Glomerular visceral epithelial cell (primary cell): ENCODE data around the gene CHPF2.
A peak's percentile ranks its signal among the peaks of the same experiment; 100 is the strongest.

Experiments used
- DNase-seq: peaks from one replicate; pipeline ENCODE4 v3.0.0-alpha.2; 2016; ENCODE audit errors: extremely low spot score

Gene CHPF2, protein sequence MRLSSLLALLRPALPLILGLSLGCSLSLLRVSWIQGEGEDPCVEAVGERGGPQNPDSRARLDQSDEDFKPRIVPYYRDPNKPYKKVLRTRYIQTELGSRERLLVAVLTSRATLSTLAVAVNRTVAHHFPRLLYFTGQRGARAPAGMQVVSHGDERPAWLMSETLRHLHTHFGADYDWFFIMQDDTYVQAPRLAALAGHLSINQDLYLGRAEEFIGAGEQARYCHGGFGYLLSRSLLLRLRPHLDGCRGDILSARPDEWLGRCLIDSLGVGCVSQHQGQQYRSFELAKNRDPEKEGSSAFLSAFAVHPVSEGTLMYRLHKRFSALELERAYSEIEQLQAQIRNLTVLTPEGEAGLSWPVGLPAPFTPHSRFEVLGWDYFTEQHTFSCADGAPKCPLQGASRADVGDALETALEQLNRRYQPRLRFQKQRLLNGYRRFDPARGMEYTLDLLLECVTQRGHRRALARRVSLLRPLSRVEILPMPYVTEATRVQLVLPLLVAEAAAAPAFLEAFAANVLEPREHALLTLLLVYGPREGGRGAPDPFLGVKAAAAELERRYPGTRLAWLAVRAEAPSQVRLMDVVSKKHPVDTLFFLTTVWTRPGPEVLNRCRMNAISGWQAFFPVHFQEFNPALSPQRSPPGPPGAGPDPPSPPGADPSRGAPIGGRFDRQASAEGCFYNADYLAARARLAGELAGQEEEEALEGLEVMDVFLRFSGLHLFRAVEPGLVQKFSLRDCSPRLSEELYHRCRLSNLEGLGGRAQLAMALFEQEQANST

GRCh38 chr7:151232091-151232916, at the start of gene CHPF2:
TSS of gene CHPF2 (plus strand) at chr7:151232483. CDS start at chr7:151234012, 1,529 bp downstream.
- peak; percentile 80 for DNase-seq

GRCh38 chr7:151185762-151186639, 46.3 kb upstream of the CHPF2 start:
- no peak for DNase-seq

DNA sequence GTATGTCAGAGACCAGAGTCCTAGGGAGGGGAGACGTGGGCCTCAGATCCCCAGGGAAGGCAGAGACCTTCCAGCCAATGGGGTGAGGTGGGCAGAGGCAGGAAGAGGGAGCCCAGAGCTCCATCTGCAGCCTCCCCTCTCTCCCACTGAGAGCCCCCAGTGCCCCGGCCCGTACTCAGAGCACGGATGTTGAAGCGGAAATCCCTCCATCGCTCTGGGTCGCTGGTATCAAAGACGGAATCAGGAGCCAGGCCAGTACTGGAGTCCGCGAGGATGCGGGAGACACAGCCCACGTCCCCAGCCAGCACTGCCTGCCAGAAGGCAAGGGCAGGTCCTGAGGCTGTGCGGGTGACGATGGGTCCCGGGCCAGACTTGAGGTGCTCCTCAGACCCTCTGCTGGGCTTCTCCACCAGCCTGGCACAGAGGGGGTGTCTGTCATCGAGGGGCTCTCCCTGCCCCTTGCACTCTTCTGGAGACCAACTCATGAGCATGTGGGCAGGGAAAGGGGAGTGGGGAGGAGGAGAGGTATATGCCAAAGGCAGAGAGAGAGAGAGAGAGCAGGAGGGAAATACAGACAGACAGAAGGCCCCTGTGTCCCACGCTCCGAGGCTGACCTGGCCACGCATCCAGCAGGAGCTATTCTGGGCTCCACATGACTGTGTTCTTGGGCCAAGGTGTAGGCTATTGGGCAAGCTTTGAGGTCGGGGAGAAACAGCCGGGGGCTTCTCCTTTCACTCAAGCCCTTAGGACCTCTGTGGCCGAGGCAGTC, 45.5 kb upstream of the CHPF2 start, which contains the start of gene ASB10:
ASB10 (minus strand) TSS at position 611 of the 769 bp plus-strand sequence; CDS start at position 491, 120 bp downstream.
- DNase-seq, result no peak

DNA sequence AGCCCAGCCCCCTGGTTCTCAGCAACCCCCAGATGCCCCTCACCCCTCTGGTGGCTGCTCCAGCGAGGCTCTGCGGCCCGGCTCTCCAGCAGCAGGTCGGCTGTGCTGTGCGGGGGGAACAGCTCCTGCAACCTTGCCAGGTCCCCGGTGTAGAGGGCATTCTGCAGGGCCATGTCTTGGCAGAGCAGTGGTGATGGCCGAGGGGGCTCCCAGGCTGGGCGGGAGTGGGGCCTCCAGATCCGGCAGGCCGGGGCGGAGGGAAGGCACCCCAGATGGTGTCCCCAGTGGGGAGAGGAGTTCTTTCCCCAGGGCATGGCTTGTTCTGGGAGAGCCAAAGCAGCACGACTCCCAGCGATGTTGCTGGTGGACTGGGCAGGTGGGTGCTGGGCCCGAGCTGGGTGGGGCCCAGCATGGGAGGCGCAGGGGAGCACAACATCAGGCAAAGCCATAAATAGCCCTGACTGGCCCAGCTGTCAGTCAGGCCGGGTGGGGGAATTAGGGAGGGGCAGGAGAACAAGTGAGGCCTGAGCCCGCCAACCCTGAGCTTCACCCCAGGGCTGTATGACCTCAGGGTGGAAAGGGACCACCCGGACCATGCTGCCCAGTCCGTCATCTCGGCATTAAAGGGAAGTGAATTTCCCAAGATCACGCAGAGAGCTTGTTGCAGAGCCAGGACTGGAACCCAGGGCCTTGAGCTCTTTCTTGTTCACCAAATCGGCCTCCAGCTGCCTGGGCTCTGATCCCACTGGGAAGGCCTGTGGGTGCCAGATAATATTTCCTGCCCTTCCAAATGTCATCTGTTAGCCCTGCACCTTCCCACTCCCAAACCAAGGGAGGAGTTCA, 44.7 kb upstream of the CHPF2 start:
- DNase-seq, result no peak

DNA sequence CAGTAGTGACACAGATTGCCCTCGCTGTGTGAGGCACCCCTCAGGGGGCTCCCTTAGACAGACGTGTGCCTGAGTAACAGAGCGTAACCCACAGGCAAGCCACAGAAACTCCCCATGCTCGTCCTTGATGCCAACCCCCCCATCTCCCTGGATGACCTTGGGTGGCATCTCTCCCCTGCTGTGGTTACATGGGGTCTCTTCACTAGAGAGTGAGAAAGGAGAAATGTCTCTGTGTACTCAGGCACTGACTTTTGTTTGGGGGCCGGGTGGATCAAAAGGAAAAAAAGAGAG, 44.1 kb upstream of the CHPF2 start:
- DNase-seq, result no peak

DNA sequence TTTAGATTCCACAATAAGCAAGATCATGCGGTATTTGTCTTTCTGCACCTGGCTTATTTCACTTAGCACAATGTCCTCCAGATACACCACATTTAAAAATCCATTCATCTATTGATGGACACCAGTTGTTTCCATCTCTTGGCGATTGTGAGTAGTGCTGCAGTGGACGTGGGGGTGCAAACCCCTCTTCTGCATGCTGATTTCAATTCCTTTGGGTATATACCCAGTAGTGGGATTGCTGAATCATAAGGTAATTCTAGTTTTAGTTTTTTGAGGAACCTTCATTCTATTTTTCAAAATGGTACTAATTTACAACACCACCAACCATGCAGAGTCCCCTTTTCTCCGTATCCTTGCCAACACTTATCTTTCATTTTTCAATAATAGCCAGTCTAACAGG, 43.2 kb upstream of the CHPF2 start:
- no peak for DNase-seq

- no peak for DNase-seq
Measured at GRCh38 chr7:151191544-151191943, 40.7 kb upstream of the CHPF2 start.

GRCh38 chr7:151192002-151192539, 40.2 kb upstream of the CHPF2 start:
- no peak for DNase-seq

DNA sequence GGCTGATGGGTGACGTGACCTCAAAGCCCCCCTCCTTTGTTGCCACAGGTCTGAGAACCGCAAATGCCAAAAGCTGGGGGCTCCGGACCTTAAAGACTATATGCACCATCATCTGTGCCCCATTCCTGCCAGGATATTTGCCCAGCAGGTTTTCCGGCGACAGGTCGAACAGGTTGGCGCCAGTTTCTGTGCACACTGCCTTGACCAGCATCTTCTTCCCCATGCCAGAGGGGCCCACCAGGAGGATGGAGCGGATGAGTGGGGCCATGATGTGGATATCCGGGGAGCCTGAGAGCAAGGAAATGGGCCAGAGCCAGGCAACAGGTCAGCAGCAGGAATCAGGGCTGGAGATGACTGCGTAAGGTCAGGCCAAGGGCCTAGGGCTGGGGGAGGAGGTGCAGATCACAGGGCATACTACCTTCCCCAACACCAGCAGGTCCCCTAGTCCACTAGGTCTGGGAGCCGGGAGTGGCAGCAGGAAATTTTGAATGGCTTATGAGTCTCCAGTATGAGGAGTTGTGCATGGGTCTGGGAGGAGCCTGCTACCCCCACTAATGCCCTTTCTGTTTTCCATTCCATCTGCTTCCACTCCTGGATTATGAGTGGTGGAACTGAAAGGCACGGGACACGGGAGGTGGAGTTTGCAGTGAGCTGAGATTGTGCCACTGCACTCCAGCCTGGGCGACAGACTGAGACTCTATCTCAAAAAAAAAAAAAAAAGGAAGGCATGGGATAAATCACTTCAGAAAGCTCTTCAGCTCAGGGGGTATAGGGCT, 38.9 kb upstream of the CHPF2 start:
- no peak for DNase-seq

DNA sequence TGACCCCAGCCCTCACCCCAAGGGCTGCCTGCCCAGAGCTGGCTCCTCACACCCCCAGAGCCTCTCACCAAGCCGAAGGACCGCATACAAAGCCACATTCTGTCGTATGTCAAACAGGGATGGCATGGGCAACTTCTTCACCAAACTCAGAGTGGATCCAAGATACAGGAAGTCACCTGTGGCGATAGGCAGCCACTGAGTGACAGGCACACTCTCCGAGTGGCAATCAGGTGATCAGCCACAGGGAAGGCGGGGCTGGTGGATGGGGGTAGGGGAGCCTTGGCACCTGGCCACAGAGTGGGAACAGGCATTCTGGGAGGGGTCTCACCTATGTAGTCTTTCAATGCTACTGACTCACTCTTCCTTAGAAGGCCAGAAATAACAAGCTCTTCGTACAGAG, 38.1 kb upstream of the CHPF2 start:
- DNase-seq, result no peak

DNA sequence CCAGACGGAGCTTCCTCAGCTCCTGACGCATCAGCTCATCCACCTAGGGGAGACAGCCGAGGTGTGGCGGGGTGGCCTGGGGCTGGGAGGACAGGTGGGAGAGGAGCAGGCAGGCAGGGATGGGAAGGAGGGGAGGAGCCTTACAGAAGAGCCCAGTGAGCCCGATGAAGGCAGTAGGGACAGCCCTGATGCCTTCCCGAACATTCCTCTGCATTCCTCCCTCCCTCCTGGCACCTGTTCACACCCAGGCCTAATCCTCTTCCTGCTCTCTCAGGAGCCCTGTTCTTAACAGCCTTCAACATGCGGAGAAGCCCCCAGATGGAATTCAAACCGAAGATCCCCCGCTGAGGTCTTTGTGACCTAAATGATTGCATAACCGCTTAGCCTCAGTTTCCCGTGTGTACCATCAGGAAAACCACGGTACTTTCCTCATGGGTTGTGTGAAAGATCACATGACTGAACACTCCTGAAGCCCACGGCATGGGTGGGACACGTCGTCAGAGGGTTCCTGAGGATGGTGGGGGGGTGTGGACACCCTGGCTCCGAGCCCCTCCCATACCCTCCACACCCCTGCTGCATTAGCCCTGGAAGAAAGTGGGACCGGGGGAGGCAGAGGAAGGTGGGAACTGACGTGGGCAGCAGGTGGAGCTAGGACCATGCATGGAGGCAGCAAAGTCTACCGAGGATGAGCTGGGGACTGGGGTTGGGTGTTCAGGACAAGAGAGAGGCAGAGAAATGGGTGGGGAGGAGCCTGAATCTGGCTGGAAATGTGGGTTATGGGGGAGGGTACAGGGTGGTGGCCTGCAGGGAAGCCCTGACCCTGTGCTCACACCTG, 36.5 kb upstream of the CHPF2 start:
- no peak for DNase-seq

DNA sequence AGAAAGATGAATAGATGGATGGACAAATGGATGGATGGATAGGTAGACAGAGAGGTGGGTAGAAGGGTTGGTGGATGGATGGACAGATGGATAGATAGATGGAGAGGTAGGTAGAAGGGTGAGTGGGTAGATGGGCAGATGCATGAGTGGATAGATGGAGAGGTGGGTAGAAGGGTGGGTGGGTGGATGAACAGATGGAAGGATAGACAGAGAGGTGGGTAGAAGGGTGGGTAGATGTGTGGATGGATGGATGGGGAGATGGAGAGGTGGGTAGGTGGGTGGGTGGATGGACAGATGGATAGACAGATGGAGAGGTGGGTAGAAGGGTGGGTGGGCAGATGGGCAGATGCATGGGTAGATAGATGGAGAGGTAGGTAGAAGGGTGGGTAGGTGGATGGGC, 34.4 kb upstream of the CHPF2 start:
- DNase-seq, result no peak

DNA sequence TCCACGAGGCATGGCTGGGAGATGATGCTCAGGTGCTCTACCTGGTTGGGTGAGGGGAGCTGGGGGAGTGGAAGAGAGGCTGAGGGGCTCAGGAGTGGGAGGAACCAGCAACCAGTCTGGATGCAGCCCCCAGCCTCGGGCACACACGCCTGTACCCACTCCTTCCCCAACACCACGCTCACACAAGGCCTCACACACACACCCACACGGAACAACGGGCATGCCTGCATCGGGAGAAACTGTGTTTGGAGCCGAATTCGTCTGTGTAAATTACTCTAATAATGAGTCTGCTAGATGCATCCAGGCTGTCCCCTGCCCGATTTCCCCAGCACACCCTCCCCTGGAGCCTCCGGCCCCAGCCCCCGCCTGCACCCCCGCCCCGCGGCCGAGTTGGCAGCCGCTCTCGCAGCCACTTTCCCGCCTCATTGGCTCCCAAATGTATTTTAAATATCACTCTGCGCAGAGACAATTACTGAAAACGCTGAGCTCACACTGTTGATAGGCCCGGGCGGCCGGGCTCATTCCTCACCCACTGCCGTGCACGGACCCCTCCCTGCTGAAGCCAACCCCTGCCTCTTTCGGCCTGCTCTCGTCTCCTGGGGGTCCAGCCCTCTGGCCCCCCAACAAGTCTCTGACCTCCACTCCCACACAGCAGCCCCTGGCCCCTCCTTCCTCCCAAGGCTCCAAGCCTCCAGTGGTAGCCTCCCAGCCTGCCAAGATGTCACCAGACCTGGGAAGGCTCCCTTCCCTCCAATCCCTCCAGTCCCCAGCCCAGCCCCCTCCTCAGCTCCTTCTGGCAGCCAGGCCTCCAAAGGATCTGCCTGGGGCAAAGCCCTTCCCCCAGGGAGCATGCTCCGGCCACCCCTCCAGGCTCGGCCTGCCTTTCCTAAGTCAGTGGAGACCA, 33.1 kb upstream of the CHPF2 start:
- DNase-seq, result no peak

- DNase-seq, result no peak
Measured at GRCh38 chr7:151201344-151201743, 30.9 kb upstream of the CHPF2 start.

DNA sequence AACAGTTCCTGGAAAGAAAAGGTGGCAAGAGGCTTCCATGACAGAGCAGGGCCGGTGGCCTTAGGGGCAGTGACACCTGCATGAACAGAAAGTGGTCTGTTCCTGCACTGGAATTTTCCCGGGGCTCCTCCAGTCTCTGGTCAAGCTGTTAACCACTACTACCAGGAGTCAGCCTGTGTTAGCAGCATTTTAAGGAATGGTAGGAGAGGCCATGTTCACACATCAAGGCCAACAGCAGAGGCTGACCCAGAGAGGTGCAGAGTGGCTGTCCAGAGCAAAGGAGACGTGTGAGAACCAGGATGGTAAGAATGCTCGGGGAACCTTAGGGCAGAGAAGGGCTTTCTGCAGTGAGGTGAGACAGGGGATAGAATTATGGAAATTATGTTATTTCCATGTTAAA, 30.5 kb upstream of the CHPF2 start:
- DNase-seq, result no peak

- no peak for DNase-seq
Measured at GRCh38 chr7:151202836-151203235, 29.4 kb upstream of the CHPF2 start.
